PC-3 (cell line): ENCODE measurements around the gene ZNF106.

Source experiments
- EZH2 ChIP-seq: fragments of 300-600 bp; sonication (generic); IDR thresholded peaks from one replicate; pipeline ENCODE4 v1.6.1; 2017; ENCODE audit warnings: antibody characterized with exemption, mild to moderate bottlenecking, low read length; ENCODE audit not compliant: unreplicated experiment
- EZH2phosphoT487 ChIP-seq: fragments of 300-600 bp; sonication (generic); IDR thresholded peaks from 2 replicates; pipeline ENCODE4 v1.6.1; 2018; ENCODE audit warnings: mild to moderate bottlenecking, antibody characterized with exemption, low read length, borderline replicate concordance
- TF ChIP-seq, protein P1 (sequence below): fragments of 300-600 bp; sonication (generic); conservative IDR thresholded peaks from 2 replicates; pipeline ENCODE4 v1.5.1; 2017; ENCODE audit warnings: antibody characterized with exemption, low read depth, mild to moderate bottlenecking, low read length

DNA sequence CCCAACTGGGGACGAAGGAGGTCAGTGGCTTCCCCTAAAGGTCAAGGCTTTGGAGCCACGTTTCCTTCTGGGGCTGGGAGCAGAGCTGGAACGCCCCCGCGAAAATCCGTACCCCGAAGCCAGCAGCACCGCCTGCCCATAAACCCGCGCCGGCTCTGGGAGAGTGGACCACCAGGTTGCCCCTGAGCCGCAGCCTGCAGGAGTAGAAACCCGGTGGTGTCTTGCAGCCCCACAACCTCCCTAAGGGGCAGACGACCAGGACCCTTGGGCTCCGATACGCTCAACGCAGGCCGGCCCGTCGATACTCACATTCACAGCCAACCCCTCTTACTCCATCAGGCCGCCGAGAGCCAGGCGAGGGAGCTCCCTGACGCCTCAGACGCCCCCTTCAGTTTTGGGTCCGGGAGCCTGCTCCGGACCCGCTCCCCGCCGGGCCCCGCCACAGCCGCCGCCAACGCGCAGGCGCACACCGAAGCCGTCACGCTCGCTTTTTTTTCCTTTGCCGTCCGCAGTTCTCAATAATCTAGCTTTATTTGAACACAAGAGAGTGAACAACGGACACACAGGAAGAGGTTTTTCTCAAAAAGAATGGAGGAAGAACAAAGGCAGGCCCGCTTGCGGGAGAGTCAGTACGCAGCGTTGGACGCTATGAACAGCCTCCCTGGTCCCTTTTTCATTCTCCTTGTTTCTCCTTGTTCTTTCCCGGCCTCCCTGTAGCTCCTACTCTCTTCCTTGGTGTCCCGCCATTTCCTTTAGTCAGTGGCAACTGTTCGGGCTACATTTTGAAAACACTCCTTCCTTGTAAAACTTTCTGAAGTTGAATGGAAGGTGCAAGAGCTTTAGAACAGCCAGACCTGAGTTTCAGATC, at the start of gene ZNF106:
- TF ChIP-seq, protein P1, sequence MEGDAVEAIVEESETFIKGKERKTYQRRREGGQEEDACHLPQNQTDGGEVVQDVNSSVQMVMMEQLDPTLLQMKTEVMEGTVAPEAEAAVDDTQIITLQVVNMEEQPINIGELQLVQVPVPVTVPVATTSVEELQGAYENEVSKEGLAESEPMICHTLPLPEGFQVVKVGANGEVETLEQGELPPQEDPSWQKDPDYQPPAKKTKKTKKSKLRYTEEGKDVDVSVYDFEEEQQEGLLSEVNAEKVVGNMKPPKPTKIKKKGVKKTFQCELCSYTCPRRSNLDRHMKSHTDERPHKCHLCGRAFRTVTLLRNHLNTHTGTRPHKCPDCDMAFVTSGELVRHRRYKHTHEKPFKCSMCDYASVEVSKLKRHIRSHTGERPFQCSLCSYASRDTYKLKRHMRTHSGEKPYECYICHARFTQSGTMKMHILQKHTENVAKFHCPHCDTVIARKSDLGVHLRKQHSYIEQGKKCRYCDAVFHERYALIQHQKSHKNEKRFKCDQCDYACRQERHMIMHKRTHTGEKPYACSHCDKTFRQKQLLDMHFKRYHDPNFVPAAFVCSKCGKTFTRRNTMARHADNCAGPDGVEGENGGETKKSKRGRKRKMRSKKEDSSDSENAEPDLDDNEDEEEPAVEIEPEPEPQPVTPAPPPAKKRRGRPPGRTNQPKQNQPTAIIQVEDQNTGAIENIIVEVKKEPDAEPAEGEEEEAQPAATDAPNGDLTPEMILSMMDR = 0 out of 2 replicates have a peak, but pooled peaks have one; percentile 18
- no peak for TF ChIP-seq EZH2phosphoT487
- no peak for TF ChIP-seq EZH2
